ENCODE results near the gene CMYA5. TPM values are rescaled to one million over a fixed set of nuclear protein-coding genes. Genes with fewer than 3 reads are reported as not detected.

CMYA5 gene
- total RNA-seq, 2 experiments from 2014 or later, result 0.13 to 0.21 TPM

DNA sequence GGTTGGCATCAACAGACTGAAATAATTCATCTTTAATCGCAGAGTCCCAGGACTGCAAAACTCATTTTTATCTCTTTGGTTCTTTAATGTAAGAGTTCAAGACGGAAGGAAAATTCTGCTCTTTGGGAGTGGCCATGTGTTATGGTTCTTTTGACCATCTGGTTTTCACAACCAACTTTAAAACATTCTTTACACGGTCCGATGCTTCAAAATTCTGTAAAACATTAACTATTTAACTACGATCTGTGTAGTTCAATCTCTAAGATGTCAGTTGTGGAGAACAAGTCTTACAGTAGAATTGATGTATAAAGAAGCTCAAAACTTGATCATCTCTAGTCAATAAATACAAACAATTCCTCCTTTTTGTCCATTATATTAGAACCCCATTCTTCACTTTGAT lies 83.0 kb downstream of the CMYA5 start:
- Histone ChIP-seq H3K36me3 (ENCODE audit: insufficient read depth, low read length) (no peaks in the 10 kb centered on the region), H4K20me1 (ENCODE audit: insufficient read depth, low read length) (no peaks in the 10 kb centered on the region), H3K4me2 (ENCODE audit: low read length) (no peak overlapping the region), H2AFZ (ENCODE audit: low read length) (no peak overlapping the region), H3K4me3 (ENCODE audit: low read depth, low read length, poor library complexity, severe bottlenecking) (no peak overlapping the region), H3K79me2 (ENCODE audit: insufficient read depth, low read depth, low read length) (no peaks in the 10 kb centered on the region), H3K9me3 (ENCODE audit: low read length) (no peaks in the 10 kb centered on the region), H3K27ac (ENCODE audit: low read depth, low read length, poor library complexity, severe bottlenecking) (no peak overlapping the region), H3K9me2 (ENCODE audit: insufficient read depth, low read length) (no peaks in the 10 kb centered on the region), H3K4me1 (ENCODE audit: insufficient read depth, low read length, poor library complexity, severe bottlenecking) (no peaks in the 10 kb centered on the region)
- TF ChIP-seq, protein P1, sequence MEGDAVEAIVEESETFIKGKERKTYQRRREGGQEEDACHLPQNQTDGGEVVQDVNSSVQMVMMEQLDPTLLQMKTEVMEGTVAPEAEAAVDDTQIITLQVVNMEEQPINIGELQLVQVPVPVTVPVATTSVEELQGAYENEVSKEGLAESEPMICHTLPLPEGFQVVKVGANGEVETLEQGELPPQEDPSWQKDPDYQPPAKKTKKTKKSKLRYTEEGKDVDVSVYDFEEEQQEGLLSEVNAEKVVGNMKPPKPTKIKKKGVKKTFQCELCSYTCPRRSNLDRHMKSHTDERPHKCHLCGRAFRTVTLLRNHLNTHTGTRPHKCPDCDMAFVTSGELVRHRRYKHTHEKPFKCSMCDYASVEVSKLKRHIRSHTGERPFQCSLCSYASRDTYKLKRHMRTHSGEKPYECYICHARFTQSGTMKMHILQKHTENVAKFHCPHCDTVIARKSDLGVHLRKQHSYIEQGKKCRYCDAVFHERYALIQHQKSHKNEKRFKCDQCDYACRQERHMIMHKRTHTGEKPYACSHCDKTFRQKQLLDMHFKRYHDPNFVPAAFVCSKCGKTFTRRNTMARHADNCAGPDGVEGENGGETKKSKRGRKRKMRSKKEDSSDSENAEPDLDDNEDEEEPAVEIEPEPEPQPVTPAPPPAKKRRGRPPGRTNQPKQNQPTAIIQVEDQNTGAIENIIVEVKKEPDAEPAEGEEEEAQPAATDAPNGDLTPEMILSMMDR (conservative IDR thresholded peaks at IDR 0.05; ENCODE audit: low read length), result no peak
- no peak for TF ChIP-seq EZH2phosphoT487 (IDR thresholded peaks at IDR 0.05; ENCODE audit: borderline replicate concordance, low read depth, low read length)
- no TSS peak for BruUV-seq (replicated peaks)
- intact Hi-C loops (cut with micrococcal nuclease; ENCODE audit: unreplicated experiment), result no loop called here
- CTCF ChIA-PET (ENCODE audit: unreplicated experiment), result no interaction called here
- POLR2A ChIA-PET, result no interaction called here
- DNase-seq (ENCODE audit: low spot score), result no peak

DNA sequence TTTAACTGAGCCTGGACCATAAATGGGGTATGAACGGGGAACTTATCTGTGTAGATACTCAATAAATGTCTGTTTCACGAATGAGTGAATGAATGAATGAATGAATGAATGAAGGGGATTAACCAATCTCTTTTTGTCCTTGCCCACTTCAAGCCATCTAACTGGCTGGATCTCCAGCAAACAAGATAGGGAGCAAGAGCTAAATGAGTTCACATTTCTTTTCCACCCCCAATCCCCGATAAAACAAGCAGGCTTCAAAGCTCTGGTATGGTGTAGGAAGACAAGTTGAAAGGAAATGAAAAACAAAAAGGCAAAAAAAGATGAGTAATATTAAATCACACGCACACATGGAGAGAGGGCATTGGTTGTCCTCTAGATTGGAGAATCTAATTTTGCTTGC lies 84.0 kb downstream of the CMYA5 start:
- ChIA-PET CTCF (ENCODE audit: unreplicated experiment) (no interaction called here), POLR2A (interaction anchor here (0.6 to 1.2 kb wide), 4 partner anchors 19 to 472 kb away, joined by 3 to 4 read pairs (median 3); no protein-coding TSS in a partner anchor)
- TF ChIP-seq EZH2phosphoT487 (IDR thresholded peaks at IDR 0.05; ENCODE audit: borderline replicate concordance, low read depth, low read length), result no peak
- TF ChIP-seq, protein P1 (conservative IDR thresholded peaks at IDR 0.05; ENCODE audit: low read length), result no peak
- intact Hi-C loops (cut with micrococcal nuclease; ENCODE audit: unreplicated experiment), result no loop called here
- Histone ChIP-seq H3K9me3 (ENCODE audit: low read length) (no peaks in the 10 kb centered on the region), H3K36me3 (ENCODE audit: insufficient read depth, low read length) (no peaks in the 10 kb centered on the region), H2AFZ (ENCODE audit: low read length) (no peak overlapping the region), H3K79me2 (ENCODE audit: insufficient read depth, low read depth, low read length) (no peaks in the 10 kb centered on the region), H3K9me2 (ENCODE audit: insufficient read depth, low read length) (no peaks in the 10 kb centered on the region), H4K20me1 (ENCODE audit: insufficient read depth, low read length) (no peaks in the 10 kb centered on the region), H3K4me1 (ENCODE audit: insufficient read depth, low read length, poor library complexity, severe bottlenecking) (no peaks in the 10 kb centered on the region), H3K27ac (ENCODE audit: low read depth, low read length, poor library complexity, severe bottlenecking) (no peak overlapping the region), H3K4me3 (ENCODE audit: low read depth, low read length, poor library complexity, severe bottlenecking) (no peak overlapping the region), H3K4me2 (ENCODE audit: low read length) (no peak overlapping the region)
- DNase-seq (ENCODE audit: low spot score), result no peak
- BruUV-seq (replicated peaks), result no TSS peak

DNA sequence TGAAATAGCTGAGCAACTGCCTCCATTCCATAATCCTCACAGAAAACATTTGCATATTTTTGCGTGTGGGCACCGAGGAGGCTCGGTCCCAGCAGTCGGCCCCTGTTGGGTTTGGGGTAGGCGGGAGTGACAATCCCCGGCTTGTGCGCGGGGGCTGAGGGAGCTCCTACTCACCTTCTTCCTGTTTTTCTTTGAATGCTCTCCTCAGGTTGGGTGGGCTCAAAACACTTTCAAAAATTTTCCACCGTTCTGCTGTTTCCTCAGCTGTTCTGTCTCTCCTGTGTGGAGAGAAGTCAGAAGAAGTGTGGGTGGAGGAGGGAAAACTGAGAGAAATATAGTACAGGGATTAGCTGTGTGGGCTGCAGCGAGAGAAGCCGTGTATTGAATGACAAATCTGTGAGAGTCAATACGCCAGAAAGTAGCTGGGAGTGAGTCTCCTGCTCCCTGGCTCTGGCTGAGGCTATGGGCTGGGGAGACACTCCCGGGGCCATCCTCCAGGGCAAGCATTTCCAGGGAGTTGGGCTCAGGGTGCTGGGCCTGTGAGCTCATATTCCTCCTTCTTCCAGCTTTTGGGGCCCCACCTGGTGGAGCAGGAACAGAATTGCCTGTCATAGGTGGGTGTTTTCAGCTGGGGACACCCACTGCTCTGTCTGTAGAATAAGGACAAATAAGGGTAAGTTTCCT lies 84.7 kb downstream of the CMYA5 start:
- POLR2A ChIA-PET, result interaction anchor here (1.1 to 1.2 kb wide), 2 partner anchors 19 to 50 kb away, joined by 3 read pairs; no protein-coding TSS in a partner anchor
- H3K9me3 ChIP-seq (ENCODE audit: low read length), result no peaks in the 10 kb centered on the region

More for the DNA sequence above, 84.7 kb downstream of the CMYA5 start:
- intact Hi-C loops (cut with micrococcal nuclease; ENCODE audit: unreplicated experiment), result no loop called here
- Histone ChIP-seq H4K20me1 (ENCODE audit: insufficient read depth, low read length) (no peaks in the 10 kb centered on the region), H3K27ac (ENCODE audit: low read depth, low read length, poor library complexity, severe bottlenecking) (no peak overlapping the region), H3K9me2 (ENCODE audit: insufficient read depth, low read length) (no peaks in the 10 kb centered on the region), H3K4me2 (ENCODE audit: low read length) (no peak overlapping the region), H2AFZ (ENCODE audit: low read length) (no peak overlapping the region), H3K36me3 (ENCODE audit: insufficient read depth, low read length) (no peaks in the 10 kb centered on the region), H3K4me3 (ENCODE audit: low read depth, low read length, poor library complexity, severe bottlenecking) (no peak overlapping the region), H3K4me1 (ENCODE audit: insufficient read depth, low read length, poor library complexity, severe bottlenecking) (no peaks in the 10 kb centered on the region), H3K79me2 (ENCODE audit: insufficient read depth, low read depth, low read length) (no peaks in the 10 kb centered on the region)
- DNase-seq (ENCODE audit: low spot score), result peak; percentile 20
- CTCF ChIA-PET (ENCODE audit: unreplicated experiment), result no interaction called here
- BruUV-seq (replicated peaks), result no TSS peak
- no peak for TF ChIP-seq EZH2phosphoT487 (IDR thresholded peaks at IDR 0.05; ENCODE audit: borderline replicate concordance, low read depth, low read length)
- TF ChIP-seq, protein P1 (conservative IDR thresholded peaks at IDR 0.05; ENCODE audit: low read length), result peak; percentile 61
